CD4-positive, alpha-beta T cell (primary cell): Measurements from ENCODE around the gene KIF3A. TPM values are rescaled to one million over a fixed set of nuclear protein-coding genes. Genes with fewer than 3 reads are reported as not detected.

Source experiments
- ATAC-seq: fragments of 200-7000 bp; cut with Tn5 transposase; one replicate; pipeline ENCODE4 v1.10.0; 2022; ENCODE audit warnings: mild to moderate bottlenecking; ENCODE audit not compliant: poor library complexity
- CTCF ChIA-PET: fragments of 350-600 bp; sonication (Branson Sonifier 250); formaldehyde crosslinking; loops from one replicate; lab custom pipeline; 2021; ENCODE audit warnings: antibody characterized with exemption, inconsistent platforms; lab: Charles Lee
- POLR2A ChIA-PET: fragments of 350-600 bp; sonication (Branson Sonifier 250); formaldehyde crosslinking; loops from one replicate; lab custom pipeline; 2021; ENCODE audit warnings: antibody characterized with exemption, inconsistent platforms; lab: Charles Lee
- DNase-seq, 14 experiments: peaks; one replicate each; pipeline ENCODE4 v3.0.0-alpha.2; 2013 to 2020; ENCODE audit warnings: mixed read lengths in 2 of 14
- H3K27ac ChIP-seq, 2 donors: one replicate each; pipeline versions ENCODE4 v1.5.1 to v1.7.0; 2013; ENCODE audit warnings: low read length in 2 of 2, low read depth in 1 of 2, mild to moderate bottlenecking in 1 of 2
- H3K27me3 ChIP-seq, 2 experiments: 1 replicate in 1 of 2; 2 replicates in 1 of 2; pipeline versions ENCODE4 v1.6.1 to v1.7.0; 2013; ENCODE audit warnings: low read length in 2 of 2, control low read depth in 1 of 2, mild to moderate bottlenecking in 1 of 2, moderate library complexity in 1 of 2; ENCODE audit not compliant: insufficient read depth in 2 of 2, control insufficient read depth in 1 of 2
- H3K36me3 ChIP-seq: one replicate; pipeline ENCODE4 v1.6.1; 2013; ENCODE audit warnings: low read length, control low read depth; ENCODE audit not compliant: insufficient read depth
- H3K4me1 ChIP-seq: one replicate; pipeline ENCODE4 v1.6.1; 2013; ENCODE audit warnings: low read length, control low read depth; ENCODE audit not compliant: insufficient read depth
- H3K4me3 ChIP-seq: one replicate; pipeline ENCODE4 v1.5.1; 2013; ENCODE audit warnings: mild to moderate bottlenecking, low read length, moderate library complexity
- H3K9me3 ChIP-seq, 2 experiments: 1 replicate in 1 of 2; 2 replicates in 1 of 2; pipeline versions ENCODE4 v1.6.1 to v1.7.0; 2013; ENCODE audit warnings: low read length in 2 of 2, mild to moderate bottlenecking in 2 of 2, control low read depth in 1 of 2, moderate library complexity in 1 of 2; ENCODE audit not compliant: control insufficient read depth in 1 of 2, insufficient read depth in 1 of 2
- H3K27ac Mint-ChIP-seq: one replicate; pipeline ENCODE4 v1.8.0; 2020; ENCODE audit warnings: mixed read lengths
- H3K27me3 Mint-ChIP-seq: one replicate; pipeline ENCODE4 v1.8.0; 2021; ENCODE audit warnings: mixed read lengths
- H3K36me3 Mint-ChIP-seq: one replicate; pipeline ENCODE4 v1.8.0; 2021; ENCODE audit warnings: low read depth, mixed read lengths
- H3K4me1 Mint-ChIP-seq: one replicate; pipeline ENCODE4 v1.8.0; 2021; ENCODE audit warnings: low read depth, mixed read lengths
- H3K4me3 Mint-ChIP-seq: one replicate; pipeline ENCODE4 v1.8.0; 2020; ENCODE audit warnings: mild to moderate bottlenecking, mixed read lengths
- H3K9me3 Mint-ChIP-seq: one replicate; pipeline ENCODE4 v1.8.0; 2020; ENCODE audit warnings: mixed read lengths
- CTCF ChIP-seq: fragments of 200-600 bp; IDR thresholded peaks from one replicate; pipeline ENCODE4 v1.8.0; 2022; ENCODE audit warnings: antibody characterized with exemption, mild to moderate bottlenecking
- intact Hi-C, 2 experiments: fragments of 100-400 bp; cut with DNase I in 1 of 2; cut with micrococcal nuclease in 1 of 2; formaldehyde crosslinking; loops; one replicate each; pipeline versions ENCODE4 v1.15.1 to v1.9.0; 2023 to 2025; cut with DNase I, micrococcal nuclease
- total RNA-seq, 174 experiments: library from RNA in 2 of 174; stranded (reverse) in 2 of 174; gene quantifications; one replicate each; pipeline ENCODE4 v1.2.3 and lab custom pipeline; 2021 to 2026

Gene KIF3A
- total RNA-seq, 2 experiments from 2014 or later: 10.2 to 12.4 TPM

GRCh38 chr5:132772291-132773070, 35.1 kb upstream of the KIF3A start:
- peaks cover 5% of the 10 kb centered on the region for H3K4me1 Mint-ChIP-seq
- Histone ChIP-seq H3K4me1 (peaks cover 15% of the 10 kb centered on the region), H3K27ac (no peak overlapping the region), H3K27me3 (peaks cover 0 to 2% of the 10 kb centered on the region in 2 experiments), H3K4me3 (no peak overlapping the region), H3K36me3 (no peaks in the 10 kb centered on the region), H3K9me3 (no peaks in the 10 kb centered on the region)
- no peak for TF ChIP-seq CTCF
- peaks cover 6% of the 10 kb centered on the region for H3K27me3 Mint-ChIP-seq
- no peak overlapping the region for H3K4me3 Mint-ChIP-seq
- no peak for DNase-seq
- CTCF ChIA-PET: interaction anchor here (0.6 kb wide), 1 partner anchor 25 kb away, joined by 3 read pairs; no protein-coding TSS in a partner anchor
- no peaks in the 10 kb centered on the region for H3K9me3 Mint-ChIP-seq
- H3K36me3 Mint-ChIP-seq: no peaks in the 10 kb centered on the region
- ATAC-seq: no peak
- intact Hi-C loops: no loop called here
- POLR2A ChIA-PET: interaction anchor here (0.8 kb wide), 1 partner anchor 282 kb away, joined by 3 read pairs; no protein-coding TSS in a partner anchor
- H3K27ac Mint-ChIP-seq: no peak overlapping the region

- POLR2A ChIA-PET: no interaction called here
- intact Hi-C loops: no loop called here
- no peak for DNase-seq
Observed at GRCh38 chr5:132771503-132771998, 34.2 kb upstream of the KIF3A start.

GRCh38 chr5:132770476-132771159, 33.3 kb upstream of the KIF3A start:
- H3K9me3 ChIP-seq: no peaks in the 10 kb centered on the region
- Mint-ChIP-seq H3K27me3 (peaks cover 5% of the 10 kb centered on the region), H3K36me3 (no peaks in the 10 kb centered on the region), H3K4me1 (no peaks in the 10 kb centered on the region), H3K4me3 (no peak overlapping the region), H3K27ac (no peak overlapping the region), H3K9me3 (no peaks in the 10 kb centered on the region)
- DNase-seq: no peak
- no peaks in the 10 kb centered on the region for H3K36me3 ChIP-seq
- H3K27me3 ChIP-seq: no peaks in the 10 kb centered on the region
- H3K4me3 ChIP-seq: no peak overlapping the region
- ChIA-PET POLR2A (no interaction called here), CTCF (interaction anchor here (1.1 kb wide), 1 partner anchor 15 kb away, joined by 3 read pairs; no protein-coding TSS in a partner anchor)
- TF ChIP-seq CTCF: no peak
- ATAC-seq: no peak
- no peak overlapping the region for H3K27ac ChIP-seq
- intact Hi-C loops: no loop called here
- H3K4me1 ChIP-seq: peaks cover 3% of the 10 kb centered on the region

More at GRCh38 chr5:132771503-132771998, 34.2 kb upstream of the KIF3A start:
- H3K27me3 Mint-ChIP-seq: peaks cover 6% of the 10 kb centered on the region
- Histone ChIP-seq H3K4me3 (no peak overlapping the region), H3K36me3 (no peaks in the 10 kb centered on the region), H3K9me3 (no peaks in the 10 kb centered on the region), H3K4me1 (peaks cover 11% of the 10 kb centered on the region), H3K27ac (no peak overlapping the region), H3K27me3 (no peaks in the 10 kb centered on the region)
- H3K4me1 Mint-ChIP-seq: peaks cover 5% of the 10 kb centered on the region
- no peak overlapping the region for H3K27ac Mint-ChIP-seq
- no peaks in the 10 kb centered on the region for H3K36me3 Mint-ChIP-seq
- no peaks in the 10 kb centered on the region for H3K9me3 Mint-ChIP-seq
- CTCF ChIA-PET: no interaction called here
- ATAC-seq: no peak
- no peak overlapping the region for H3K4me3 Mint-ChIP-seq
- no peak for TF ChIP-seq CTCF
